Activated CD8-positive, alpha-beta memory T cell treated with anti-CD3 and anti-CD28 coated beads for 48 hours (primary cell): ENCODE measurements around the gene SMC3.
A peak's percentile ranks its signal among the peaks of the same experiment; 100 is the strongest.

Experiments used
- DNase-seq, 3 experiments: peaks; one replicate each; pipeline ENCODE4 v3.0.0-alpha.2; 2020; ENCODE audit warnings: low read depth in 2 of 3, low spot score in 2 of 3

The SMC3 gene

DNA sequence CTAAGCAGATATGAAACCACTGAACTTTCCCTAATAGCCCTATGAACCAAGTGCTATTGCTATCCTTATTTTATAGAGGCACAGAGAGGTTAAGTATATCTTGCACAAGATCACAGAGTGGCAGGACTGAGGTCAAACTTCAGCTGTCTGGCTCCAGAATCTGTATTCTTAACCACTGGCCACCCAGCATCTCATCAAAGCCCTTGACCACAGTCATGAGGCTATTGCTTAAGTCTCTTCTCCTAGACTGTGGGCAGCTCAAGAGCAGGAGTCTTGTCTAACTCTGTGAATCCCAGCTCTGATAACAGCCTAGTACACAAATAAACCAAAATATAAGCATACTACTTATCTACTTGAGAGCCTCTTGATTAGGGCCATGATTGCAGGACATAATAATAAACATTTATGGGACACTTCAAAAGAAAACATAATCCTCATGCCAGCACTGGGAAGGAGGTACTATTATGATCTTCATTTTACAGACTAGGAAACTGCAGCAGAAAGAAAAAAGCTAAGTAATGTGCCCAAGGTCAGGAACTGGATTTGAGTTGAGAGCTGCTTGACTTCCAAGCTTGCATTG is 22.4 kb upstream of the SMC3 start:
- no peak for DNase-seq

DNA sequence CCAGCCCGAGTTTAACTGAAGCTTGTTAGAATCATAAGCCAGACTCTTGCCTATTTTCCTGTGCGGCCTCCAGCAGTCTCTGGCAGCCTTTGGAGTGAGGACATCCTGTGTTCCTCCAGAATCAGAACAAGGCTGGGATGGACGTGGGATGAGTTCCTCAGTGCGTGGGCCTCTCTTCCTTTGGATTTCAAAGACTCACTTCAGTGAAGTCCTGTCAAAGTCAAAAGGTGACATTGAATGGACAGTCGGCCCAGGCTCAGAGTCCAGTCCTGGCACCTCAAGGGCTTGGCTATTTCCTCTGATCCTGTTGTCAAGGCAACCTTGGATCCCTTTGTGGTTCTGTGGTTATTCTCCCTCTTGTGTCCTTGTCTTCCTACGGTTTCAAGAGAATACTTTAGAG is 21.4 kb upstream of the SMC3 start:
- no peak for DNase-seq

DNA sequence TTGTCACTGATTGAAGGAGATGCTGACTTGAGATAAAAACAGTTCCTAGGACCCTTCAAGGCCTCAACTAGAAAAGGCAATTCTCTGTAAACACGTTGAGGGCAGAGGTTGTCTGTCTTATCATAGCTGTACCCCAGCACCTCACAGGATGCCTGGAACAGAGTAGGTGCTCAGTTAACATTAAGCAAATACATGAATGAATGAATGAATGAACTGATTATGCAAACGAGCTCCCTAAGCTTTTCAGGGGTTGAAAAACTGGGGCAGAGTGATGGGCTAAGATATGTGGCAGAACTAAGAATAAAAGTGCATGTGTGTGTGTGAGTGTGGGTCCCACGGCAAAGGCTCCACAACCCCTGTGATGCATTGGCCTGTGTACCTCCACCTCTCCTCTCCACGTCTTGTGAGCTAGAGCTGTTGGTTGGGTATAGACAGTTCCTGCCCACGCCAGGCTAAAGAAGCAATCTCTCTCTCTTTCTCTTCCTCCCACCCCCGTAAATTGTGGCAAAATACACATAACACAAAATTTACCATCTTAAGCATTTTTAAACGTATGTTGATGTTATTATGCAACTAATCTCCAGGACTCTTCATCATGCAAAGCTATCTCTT is 20.9 kb upstream of the SMC3 start:
- DNase-seq = no peak

DNA sequence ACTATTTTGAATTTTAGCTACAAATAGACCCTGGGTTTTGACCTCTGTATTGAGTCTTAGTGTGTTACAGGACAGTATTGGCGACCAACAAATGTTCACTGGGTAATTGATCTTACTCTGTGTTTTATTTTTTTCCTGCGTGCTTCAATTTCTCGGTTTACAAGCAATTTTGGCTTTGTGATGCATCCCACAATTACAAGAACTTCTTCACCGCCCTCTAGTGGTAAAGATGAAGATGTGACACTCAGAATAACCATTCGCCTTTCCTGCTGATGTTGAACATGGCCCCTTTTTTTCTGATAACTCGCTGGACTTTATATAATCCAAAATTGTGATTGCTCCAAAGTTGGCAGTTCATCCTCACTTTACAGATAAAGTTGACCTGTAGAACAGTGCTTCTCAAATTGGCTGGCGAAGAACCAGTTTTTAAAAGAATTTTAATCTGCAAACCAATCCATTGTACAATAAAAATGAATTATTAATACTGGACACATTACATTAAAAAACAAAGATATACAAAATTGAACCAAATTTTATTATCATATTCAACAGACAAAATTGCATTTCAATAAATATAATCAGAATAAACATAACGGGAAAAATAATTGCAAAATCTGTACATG is 20.2 kb upstream of the SMC3 start:
- DNase-seq = no peak

DNA sequence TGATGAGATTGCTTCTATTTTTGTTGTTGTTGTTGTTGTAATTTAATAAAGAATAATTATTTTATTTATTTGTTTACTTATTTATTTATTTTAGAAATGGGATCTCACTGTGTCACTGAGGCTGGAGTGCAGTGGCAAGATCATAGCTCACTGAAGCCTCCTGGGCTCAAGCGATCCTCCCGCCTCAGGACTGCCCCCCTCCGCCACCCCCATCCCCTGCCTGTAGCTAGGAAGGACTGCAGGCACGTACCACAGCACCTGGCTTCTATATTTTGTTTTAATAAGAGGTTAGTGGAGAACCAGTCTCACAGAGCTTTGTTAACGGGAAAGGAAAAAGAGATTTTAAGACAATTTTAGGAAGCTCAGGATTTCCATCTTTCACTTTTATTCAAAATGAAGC is 19.5 kb upstream of the SMC3 start:
- no peak for DNase-seq

DNA sequence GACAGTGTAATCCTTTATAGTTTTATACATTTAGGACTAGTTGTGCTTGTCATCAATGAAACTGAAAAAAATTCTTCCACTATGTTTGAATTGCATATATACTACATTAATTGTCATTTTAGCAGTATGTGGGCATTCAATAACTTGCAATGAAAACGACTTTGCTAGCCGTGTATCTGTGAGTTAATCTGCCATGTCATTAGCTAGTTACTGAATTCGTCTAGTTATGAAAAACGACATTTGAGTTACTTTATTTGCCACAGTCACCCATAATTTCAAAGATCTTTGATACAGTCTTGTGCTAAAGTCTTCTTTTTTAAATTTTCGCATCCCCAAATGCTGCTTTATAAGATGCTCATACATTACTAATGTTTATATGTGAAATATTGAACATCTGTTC is 18.3 kb upstream of the SMC3 start:
- no peak for DNase-seq

DNA sequence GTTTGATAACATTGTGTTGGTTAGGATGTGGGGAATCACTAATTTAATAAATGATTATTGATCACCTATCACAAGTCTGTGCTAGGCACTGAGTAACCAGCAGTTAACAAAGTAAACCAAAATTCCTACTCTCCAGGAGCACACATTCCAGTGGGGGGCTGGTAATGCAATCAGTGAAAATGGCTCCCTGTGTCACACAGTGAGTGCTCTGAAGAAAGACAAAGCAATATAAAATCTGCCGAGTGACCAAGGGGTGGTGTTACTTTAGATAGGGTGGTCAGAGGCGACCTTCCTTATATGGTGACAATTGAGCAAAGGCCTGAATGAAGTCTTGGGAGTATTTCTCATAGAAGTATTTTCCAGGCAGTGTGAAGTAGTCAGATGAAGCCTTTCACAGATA is 13.6 kb upstream of the SMC3 start:
- no peak for DNase-seq

DNA sequence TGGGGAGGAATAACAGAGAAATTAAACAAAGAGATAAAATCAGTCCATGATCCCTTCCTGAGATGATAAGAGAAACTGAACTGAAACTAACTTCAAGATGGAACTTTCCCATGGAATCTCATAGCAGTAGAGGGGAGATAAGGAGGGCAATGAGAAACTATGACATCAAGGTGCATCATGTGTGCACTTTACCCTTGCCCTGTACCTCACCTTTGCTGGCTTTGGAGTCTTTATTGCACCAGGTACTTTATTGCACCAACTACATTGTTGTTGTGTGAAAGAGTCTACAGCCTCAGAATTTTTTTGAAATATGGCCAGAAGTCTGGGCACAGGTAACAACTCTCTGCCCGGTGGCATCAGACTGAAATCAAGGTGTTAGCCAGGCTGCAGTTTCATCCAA is 11.2 kb upstream of the SMC3 start:
- DNase-seq = no peak

DNA sequence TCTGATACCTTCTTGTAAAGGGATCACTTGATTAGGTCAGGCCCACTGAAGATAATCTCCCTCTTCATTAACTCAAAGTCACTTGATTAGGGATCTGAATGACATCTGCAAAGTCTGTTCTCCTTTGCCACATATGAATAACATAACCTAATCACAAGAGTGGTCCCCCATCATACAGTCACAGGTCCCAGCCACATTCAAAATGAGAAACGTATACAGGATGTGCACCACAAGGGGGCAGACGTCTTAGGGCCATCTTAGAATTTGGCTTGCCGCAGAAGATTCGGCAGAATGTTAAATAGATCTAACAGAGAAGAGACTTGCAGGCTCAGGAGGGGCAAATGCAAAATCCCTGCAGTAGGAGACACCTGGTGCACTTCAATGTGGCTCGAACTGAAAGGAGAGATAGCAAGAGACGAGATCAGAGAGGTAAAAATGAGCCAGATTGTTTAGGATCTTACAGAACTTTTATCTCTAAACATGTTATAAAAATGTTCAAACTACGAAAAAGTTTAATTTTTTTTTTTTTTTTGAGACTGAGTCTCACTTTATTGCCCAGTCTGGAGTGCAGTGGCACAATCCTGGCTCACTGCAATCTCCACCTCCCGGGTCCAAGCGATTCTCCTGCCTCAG is 10.4 kb upstream of the SMC3 start:
- DNase-seq = no peak

DNA sequence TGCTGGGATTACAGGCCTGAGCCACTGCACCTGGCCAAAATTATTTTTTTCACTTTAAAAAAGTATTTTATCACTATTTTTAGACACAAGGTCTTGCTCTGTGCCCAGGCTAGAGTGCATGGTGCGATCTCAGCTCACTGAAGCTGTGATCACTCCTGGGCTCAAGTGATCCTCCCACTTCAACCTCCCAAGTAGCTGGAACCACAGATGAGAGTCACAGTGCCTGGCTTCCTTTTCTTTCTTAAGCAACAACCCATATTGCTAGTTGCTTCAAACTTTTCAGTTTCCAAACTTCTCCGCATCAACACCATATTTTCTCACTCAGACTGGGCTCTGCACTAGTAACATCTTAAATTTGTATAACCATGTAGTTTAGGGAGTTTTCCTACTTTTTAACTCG is 9.5 kb upstream of the SMC3 start:
- no peak for DNase-seq

DNA sequence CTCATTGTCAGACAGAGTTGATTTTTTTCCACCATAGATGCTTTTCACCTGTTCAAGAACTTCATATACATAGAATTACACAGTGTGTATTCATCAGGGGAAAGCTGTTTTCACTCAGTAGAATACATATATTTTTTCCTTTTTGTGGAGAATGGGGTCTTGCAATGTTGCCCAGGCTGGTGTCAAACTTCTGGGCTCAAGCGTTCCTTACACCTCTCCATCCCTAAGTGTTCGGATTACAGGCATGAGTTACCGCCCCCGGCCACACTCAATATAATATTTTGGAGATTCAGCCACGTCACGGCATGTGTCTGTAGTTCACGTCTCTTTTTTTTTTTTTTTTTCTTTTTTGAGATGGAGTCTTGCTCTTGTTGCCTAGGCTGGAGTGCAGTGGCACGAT is 7.5 kb upstream of the SMC3 start:
- no peak for DNase-seq

DNA sequence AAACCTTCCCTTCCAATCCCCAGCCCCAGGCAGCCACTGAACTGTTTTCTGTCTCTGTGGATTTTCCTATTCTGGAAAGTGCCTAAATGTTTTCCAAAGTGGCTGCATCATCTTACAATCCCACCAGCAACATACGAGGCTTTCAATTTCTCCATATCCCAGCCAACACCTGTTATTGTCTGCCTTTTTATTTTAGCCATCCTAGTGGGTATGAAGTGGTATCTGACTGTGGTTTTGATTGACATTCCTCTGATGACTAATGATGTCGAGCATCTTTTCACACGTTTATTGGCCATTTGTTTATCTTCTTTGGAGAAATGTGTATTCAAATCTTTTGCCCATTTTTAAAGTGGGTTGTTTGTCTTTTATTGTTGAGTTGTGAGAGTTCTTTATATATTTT is 6.2 kb upstream of the SMC3 start:
- DNase-seq = no peak

DNA sequence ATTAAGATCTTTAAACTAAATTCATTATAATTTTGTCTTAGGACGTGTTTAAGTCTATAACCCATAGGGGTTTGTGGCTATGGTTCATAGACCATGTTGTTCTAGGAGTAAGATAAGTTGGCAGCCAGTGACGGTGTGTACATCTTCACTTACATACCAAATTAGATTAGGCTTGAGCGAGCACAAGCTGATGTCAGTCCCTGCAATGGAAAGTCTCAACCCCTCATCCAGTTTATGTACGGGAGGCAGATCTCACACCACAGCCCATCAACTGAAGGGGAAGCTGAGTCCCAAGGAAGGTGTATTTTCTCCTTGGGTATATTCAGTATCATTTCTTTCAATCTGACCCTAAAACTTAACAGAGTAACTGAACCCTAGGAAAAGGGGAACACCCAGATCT is 5.1 kb upstream of the SMC3 start:
- no peak for DNase-seq

DNA sequence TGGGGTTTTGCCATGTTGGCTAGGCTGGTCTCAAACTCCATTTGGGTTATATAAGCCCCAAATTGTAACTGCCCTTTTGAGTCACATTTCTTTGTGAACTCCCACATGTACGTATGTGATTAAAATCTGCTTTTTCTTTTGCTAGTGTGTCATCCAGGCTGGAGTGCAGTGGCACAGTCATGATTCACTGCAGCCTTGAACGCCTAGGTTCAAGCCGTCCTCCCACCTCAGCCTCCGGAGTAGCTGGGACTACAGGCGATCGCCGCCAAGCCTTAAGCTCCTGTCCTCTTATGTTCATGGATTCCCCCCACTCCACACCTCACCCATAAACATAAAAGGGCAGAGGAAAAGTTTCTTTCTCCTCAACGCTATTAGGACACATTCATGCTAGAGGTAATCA is 4.4 kb upstream of the SMC3 start:
- no peak for DNase-seq

DNA sequence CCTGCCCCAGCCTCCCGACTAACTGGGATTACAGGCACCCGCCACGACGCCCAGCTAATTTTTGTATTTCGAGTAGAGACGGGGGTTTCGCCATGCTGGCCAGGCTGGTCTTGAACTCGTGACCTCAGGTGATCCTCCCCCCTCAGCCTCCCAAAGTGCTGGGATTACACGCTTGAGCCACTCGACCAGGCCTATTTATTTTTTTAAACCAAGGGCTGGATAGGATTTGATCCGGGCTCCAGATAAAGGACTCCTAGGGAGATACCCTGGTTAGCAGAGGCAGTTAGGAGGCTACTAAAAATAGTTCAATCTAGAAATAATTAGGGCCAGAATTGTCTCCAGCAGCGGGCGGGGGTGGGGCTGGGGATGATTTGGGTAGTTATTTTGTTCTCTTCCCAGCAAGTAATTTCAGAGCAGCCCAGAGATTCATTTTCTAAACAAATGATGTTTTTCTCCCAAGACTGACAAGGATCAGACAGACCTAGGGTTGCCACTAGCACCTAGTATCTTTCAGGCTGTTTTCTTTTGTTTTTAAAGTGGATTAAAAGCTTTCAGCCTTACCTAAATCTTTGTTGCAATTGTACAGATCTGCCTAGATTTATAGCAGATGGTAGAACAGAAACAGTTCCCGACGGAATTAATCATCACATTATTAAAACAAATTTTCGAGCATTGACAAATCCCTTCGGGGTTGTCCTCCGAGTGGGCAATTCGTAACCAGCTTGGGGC is 859 bp upstream of the SMC3 start:
- DNase-seq = no peak

DNA sequence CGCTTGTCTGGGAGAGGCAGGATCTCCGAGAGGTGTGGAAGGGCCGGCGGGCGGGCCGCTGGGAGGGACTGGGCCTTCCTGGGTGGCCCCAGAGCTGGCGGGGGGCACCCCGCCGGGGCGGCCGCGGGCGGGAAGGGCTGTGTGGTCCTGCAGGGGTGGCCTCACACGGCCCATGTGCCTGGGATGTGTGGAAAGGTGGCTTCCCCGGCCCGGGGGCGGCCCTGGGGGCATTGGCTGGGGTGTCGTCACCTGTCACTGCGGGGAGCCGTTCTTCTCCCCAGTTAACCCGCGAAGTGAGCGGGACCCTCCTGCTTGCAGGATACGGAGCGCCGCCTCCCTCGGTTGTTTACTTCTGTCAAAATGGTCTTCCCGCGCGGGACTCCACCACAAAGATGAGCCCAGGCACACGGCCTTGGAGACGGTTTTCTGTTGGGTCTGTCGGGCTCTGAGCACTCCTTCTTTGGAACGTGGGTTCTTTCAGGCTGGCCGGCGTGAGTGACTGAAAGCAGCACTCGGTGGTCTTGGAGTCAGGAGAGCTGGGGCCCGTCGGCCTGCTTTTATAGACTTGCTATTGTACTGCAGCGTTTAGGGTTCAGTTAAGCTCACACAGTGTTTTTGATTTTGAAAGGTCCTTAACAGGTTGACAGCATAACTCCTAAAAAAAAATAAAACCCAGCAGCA is 700 bp downstream of the SMC3 start:
- DNase-seq = peak in 2 of 3 experiments; percentile 39 to 45

DNA sequence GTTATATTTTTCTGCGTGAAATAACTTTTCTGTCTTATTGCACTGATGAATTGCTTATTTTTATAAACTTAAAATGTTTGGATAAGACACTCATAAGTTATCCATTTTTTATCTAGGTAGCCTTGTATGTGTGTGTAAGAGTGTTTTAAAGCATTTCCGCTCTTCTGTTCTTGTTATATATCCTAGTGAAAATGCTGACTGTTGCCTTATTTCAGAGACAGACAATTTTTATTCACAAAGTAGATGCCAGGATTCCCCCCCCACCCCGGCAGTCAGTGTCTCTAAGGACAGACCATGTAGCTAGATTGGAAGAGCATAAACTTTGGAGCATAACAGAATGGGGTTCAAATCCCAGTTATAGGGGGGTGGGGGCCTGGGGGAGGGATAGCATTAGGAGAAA is 1.6 kb downstream of the SMC3 start:
- DNase-seq = no peak

DNA sequence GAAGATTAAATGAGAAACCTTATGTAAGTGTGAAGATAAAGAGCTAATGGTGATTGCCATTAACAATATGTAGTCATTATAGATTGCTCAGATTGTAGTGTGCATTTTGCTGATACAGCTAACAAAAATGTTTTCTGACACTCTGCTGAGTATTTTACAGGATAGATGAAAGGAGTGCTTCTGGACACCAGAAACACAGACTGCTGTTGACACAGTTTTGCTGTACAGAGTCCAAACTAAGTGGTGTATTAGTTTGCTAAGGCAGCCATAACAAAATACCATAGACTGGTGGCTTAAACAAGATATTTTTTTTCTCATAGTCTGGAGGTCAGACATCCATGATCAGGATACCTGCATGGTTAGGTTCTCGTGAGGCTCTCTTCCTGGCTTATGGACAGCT is 2.2 kb downstream of the SMC3 start:
- DNase-seq = no peak

DNA sequence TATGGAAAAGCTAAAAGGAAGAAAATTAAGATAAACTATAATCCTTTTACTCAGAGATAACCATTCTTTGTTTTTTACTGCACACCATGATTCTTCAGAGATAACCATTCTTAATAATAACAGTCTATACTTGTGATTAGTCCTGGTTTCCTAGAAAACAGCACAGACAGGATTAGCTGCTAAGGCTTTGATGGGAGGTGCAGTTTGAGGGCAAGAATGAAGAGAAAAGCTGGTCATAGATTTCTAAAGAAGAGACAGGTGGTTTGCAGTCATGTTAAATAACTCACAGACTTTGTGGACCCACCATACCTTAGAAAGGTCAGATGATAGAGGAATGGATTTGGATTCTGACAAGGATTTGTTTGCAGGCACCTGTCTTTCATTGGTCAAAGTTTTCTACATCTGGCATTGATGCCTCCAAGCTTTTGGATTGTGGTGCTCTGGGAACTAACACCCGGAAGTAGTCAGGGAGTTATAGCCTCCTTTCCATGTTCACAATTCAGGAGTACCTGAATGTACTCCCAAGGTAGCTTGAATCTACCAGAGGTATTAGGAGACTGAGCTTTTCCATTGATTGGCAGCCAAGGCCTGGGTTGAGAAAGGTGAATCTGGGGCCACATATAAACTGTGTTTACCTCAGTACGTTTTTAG is 3.7 kb downstream of the SMC3 start:
- DNase-seq = no peak

DNA sequence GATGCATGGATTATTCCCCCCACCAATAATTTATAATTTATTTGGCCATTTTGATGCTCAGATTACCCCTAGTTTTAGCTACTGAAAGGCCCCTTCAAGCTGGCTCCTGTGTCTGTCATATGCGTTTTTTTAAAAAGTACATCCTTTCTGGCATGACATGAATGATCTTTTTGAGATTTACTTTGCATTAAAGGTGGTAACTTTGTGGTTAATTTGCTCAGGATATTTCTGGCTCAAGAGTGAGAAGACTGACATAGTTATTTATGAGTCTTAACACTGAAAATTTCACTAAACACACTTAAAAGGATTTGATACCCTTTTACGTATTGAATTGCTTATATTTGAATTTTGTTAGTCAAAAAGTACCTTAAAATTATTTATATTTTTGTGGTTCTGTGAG is 5.4 kb downstream of the SMC3 start:
- no peak for DNase-seq

DNA sequence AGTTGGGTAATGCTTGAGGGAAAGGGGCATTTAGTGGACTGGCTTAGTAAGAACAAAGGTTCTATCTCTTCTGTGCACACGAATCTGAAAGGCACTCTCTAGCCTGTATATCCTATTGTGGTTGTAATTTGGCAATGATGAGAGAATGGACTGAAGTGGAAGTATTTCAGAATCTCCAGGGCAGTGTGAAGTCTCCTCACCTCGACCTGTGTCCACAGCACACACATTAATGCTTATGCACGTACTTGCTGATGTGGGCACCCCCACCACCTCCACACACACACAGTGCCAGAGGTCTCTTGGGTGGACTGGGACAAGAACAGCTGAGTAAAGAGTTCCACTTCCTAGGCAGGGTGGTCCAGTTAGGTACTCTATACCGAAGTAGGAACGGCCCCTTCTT is 6.9 kb downstream of the SMC3 start:
- DNase-seq = no peak
